ENCODE measurements around the gene SLC25A13.

Gene SLC25A13

GRCh38 chr7:96144260-96144526, 177.7 kb downstream of the SLC25A13 start:
- DNase-seq, result no peak

GRCh38 chr7:96143495-96144259, 178.2 kb downstream of the SLC25A13 start:
- DNase-seq, result no peak

GRCh38 chr7:96136600-96137239, 185.2 kb downstream of the SLC25A13 start:
- DNase-seq, result no peak

GRCh38 chr7:96135241-96135640, 186.7 kb downstream of the SLC25A13 start:
- DNase-seq, result no peak

- no peak for DNase-seq
Observed at GRCh38 chr7:96131525-96131924, 190.4 kb downstream of the SLC25A13 start.

- DNase-seq, result no peak
Observed at GRCh38 chr7:96127746-96128145, 194.2 kb downstream of the SLC25A13 start.

GRCh38 chr7:96126382-96126781, 195.5 kb downstream of the SLC25A13 start:
- no peak for DNase-seq

- no peak for DNase-seq
Observed at GRCh38 chr7:96122746-96123145, 199.2 kb downstream of the SLC25A13 start.

- no peak for DNase-seq
Observed at GRCh38 chr7:96121752-96122151, 200.1 kb downstream of the SLC25A13 start.

GRCh38 chr7:96120445-96121225, 201.3 kb downstream of the SLC25A13 start:
- DNase-seq, result no peak

- DNase-seq, result no peak
Observed at GRCh38 chr7:96118449-96119001, 203.4 kb downstream of the SLC25A13 start.

GRCh38 chr7:96116173-96116572, 205.7 kb downstream of the SLC25A13 start:
- DNase-seq, result no peak

- DNase-seq, result no peak
Observed at GRCh38 chr7:96114190-96114589, 207.7 kb downstream of the SLC25A13 start.

GRCh38 chr7:96111405-96111804, 210.5 kb downstream of the SLC25A13 start:
- no peak for DNase-seq

- DNase-seq, result no peak
Observed at GRCh38 chr7:96104984-96105383, 216.9 kb downstream of the SLC25A13 start.

GRCh38 chr7:96102096-96102811, 219.6 kb downstream of the SLC25A13 start:
- no peak for DNase-seq

- no peak for DNase-seq
Observed at GRCh38 chr7:96100737-96101136, 221.2 kb downstream of the SLC25A13 start.

GRCh38 chr7:96097835-96098234, 224.1 kb downstream of the SLC25A13 start:
- no peak for DNase-seq

- no peak for DNase-seq
Observed at GRCh38 chr7:96093435-96093834, 228.5 kb downstream of the SLC25A13 start.

GRCh38 chr7:96090756-96091155, 231.1 kb downstream of the SLC25A13 start:
- no peak for DNase-seq

- no peak for DNase-seq
Observed at GRCh38 chr7:96089511-96089910, 232.4 kb downstream of the SLC25A13 start.

GRCh38 chr7:96088579-96088978, 233.3 kb downstream of the SLC25A13 start:
- DNase-seq, result no peak

- no peak for DNase-seq
Observed at GRCh38 chr7:96085953-96086352, 235.9 kb downstream of the SLC25A13 start.

Data from T-helper 9 cell (primary cell).